OCI-M2 (cell line): Measurements from ENCODE around the gene ELMOD3.

Source experiments
- DNase-seq: peaks from one replicate; lab custom pipeline; 2025; ENCODE audit not compliant: unreplicated experiment; lab: John Stamatoyannopoulos, UW

ELMOD3 gene

DNA sequence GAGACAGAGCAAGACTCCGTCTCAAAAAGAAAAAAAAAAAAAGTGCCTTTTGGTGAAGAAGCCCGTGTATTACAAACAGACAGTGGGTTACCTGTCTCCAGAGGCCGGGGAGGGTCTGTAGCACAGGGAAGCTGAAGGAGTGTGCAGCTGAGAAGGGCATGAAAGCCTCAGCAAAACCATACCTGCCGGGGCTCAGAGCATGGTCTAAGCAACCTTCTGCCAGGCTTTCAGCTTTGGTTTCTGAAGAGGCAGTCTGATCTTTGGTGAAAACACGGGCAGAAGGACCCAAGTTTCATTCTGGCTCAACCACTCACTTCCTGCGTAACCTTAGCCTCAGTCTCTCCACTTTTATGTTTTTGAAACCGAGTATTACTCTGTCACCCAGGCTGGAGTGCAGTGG lies 85.4 kb downstream of the ELMOD3 start:
- no peak for DNase-seq

- DNase-seq, result no peak
These were observed 86.2 kb downstream of the ELMOD3 start for GRCh38 chr2:85440729-85441128.
